OCI-LY3 (cell line): ENCODE results near the gene KLHDC3.

Source experiments
- CTCF ChIP-seq: fragments of 200-600, 300-600 bp; sonication (generic); IDR thresholded peaks from 2 replicates; pipeline ENCODE4 v1.5.1; 2014; ENCODE audit warnings: antibody characterized with exemption, low read length, low read depth
- EZH2phosphoT487 ChIP-seq: fragments of 200-600 bp; shearing (Covaris generic); IDR thresholded peaks from 2 replicates; pipeline ENCODE4 v1.6.1; 2018; ENCODE audit warnings: antibody characterized with exemption, mixed run types, low read depth

GRCh38 chr6:43033496-43034189 is 19.6 kb downstream of the KLHDC3 start:
- TF ChIP-seq CTCF (no peak), EZH2phosphoT487 (no peak)
